ENCODE measurements around the gene MCU. TPM values are rescaled to one million over a fixed set of nuclear protein-coding genes. Genes with fewer than 3 reads are reported as not detected.
"Not testable (repeated sequence)": the region's sequence is repeated elsewhere in the genome, so short reads cannot be mapped to it uniquely, and the experiment has no call there.

MCU gene
- total and polyA plus RNA-seq, 2 of the 4 experiments (the other 2 are of a cell fraction): 36.2 to 36.7 TPM

GRCh38 chr10:72757732-72758131 lies 65.8 kb downstream of the MCU start:
- Histone ChIP-seq H3K27me3 (ENCODE audit: control insufficient read depth, insufficient read depth, low read length) (no peaks in the 10 kb centered on the region), H2BK5ac (ENCODE audit: low read depth, low read length, poor library complexity, severe bottlenecking) (no peak overlapping the region), H2AFZ (replicated peaks; ENCODE audit: low read length, poor library complexity) (no peak overlapping the region), H4K5ac (ENCODE audit: low read depth, low read length) (no peak overlapping the region), H2BK15ac (ENCODE audit: low read depth, low read length) (no peak overlapping the region), H3K4me1 (ENCODE audit: control insufficient read depth, insufficient read depth, low read length) (peaks cover 2% of the 10 kb centered on the region; the same call in 1 of the 2 replicates), H3K14ac (replicated peaks; ENCODE audit: low read depth, low read length) (0 out of 2 replicates have a peak overlapping the region, but pooled peaks have one; percentile 48), H3K4me3 (ENCODE audit: insufficient read depth, low read depth, low read length) (no peak overlapping the region), H3K27ac (ENCODE audit: insufficient read depth, low read length) (no peak overlapping the region), H3K79me1 (ENCODE audit: low read depth in 1 of 2, low read length in 2 of 2) (peaks cover 33 to 67% of the 10 kb centered on the region in 2 experiments), H4K8ac (ENCODE audit: low read depth in 2 of 2, low read length in 2 of 2) (no peak overlapping the region), H3K36me3 (ENCODE audit: control insufficient read depth, insufficient read depth, low read length) (no peaks in the 10 kb centered on the region), H3K18ac (ENCODE audit: low read depth, low read length) (no peak overlapping the region), H2AK9ac (replicated peaks; ENCODE audit: low read depth, low read length, poor library complexity) (no peak overlapping the region), H2BK120ac (ENCODE audit: low read depth, low read length) (no peak overlapping the region), H3K4me2 (ENCODE audit: low read depth, low read length) (no peak overlapping the region), H3K9me1 (ENCODE audit: insufficient read depth, low read length) (peaks cover 6% of the 10 kb centered on the region), H2BK20ac (ENCODE audit: low read depth, low read length) (no peak overlapping the region), H3K56ac (ENCODE audit: extremely low read depth, insufficient read depth, low read length) (no peak overlapping the region), H3K23ac (ENCODE audit: low read depth, low read length) (0 out of 2 replicates have a peak overlapping the region, but pooled peaks have one; percentile 24), H3K4ac (ENCODE audit: low read depth, low read length) (no peak overlapping the region), H3K9ac (ENCODE audit: low read depth, low read length) (no peak overlapping the region), H4K20me1 (ENCODE audit: insufficient read depth, low read length) (no peaks in the 10 kb centered on the region), H3K9me3 (ENCODE audit: control insufficient read depth, insufficient read depth, low read length) (no peaks in the 10 kb centered on the region), H4K91ac (ENCODE audit: insufficient read depth, low read depth, low read length) (no peak overlapping the region), H2AK5ac (ENCODE audit: low read depth, low read length) (no peak overlapping the region)
- ATAC-seq (ENCODE audit: low read depth) (no peak), DNase-seq (no peak)
- dilution Hi-C loops (cut with HindIII; ENCODE audit: low sequenced_read_pairs, unreplicated experiment): no loop called here
- TF ChIP-seq POLR2A (IDR thresholded peaks at IDR 0.05; ENCODE audit: low read depth, low read length): no peak
- no peak for TF ChIP-seq CEBPB (IDR thresholded peaks at IDR 0.05; ENCODE audit: low read depth, low read length)
- TF ChIP-seq MXI1 (IDR thresholded peaks at IDR 0.05; ENCODE audit: borderline replicate concordance, low read depth, low read length): no peak
- no peak for TF ChIP-seq SMC3 (IDR thresholded peaks at IDR 0.05; ENCODE audit: low read depth, low read length)
- TF ChIP-seq FOS (IDR thresholded peaks at IDR 0.05; ENCODE audit: low read depth, low read length): no peak
- no TSS peak for BruUV-seq (replicated peaks)
- in situ Hi-C loops (cut with MboI; ENCODE audit: low sequenced_read_pairs): no loop called here
- WGBS, 2 experiments (ENCODE audit: extremely low coverage in 2 of 2, insufficient read length in 1 of 2): 100% methylated on average over 1 of the region's 2 CpGs; no CpG with 5 or more reads in 1 of the 2 experiments
- POLR2A ChIA-PET (ENCODE audit: unreplicated experiment): interaction anchor here (0.6 kb wide), 1 partner anchor 297 kb away, joined by 4 read pairs; no protein-coding TSS in a partner anchor
- intact Hi-C loops (cut with micrococcal nuclease): no loop called here
- CTCF ChIA-PET: no interaction called here

GRCh38 chr10:72758930-72759329 lies 67.0 kb downstream of the MCU start:
- H3K9ac ChIP-seq (ENCODE audit: low read depth, low read length); H3K36me3 ChIP-seq (ENCODE audit: control insufficient read depth, insufficient read depth, low read length); H2AK5ac ChIP-seq (ENCODE audit: low read depth, low read length); H2BK20ac ChIP-seq (ENCODE audit: low read depth, low read length); H3K9me1 ChIP-seq (ENCODE audit: insufficient read depth, low read length); H3K4me3 ChIP-seq (ENCODE audit: insufficient read depth, low read depth, low read length); intact Hi-C loops (cut with micrococcal nuclease); DNase-seq; CTCF ChIA-PET; H3K4ac ChIP-seq (ENCODE audit: low read depth, low read length); H3K56ac ChIP-seq (ENCODE audit: extremely low read depth, insufficient read depth, low read length); in situ Hi-C loops (cut with MboI; ENCODE audit: low sequenced_read_pairs); H3K27ac ChIP-seq (ENCODE audit: insufficient read depth, low read length); H4K5ac ChIP-seq (ENCODE audit: low read depth, low read length); H2BK120ac ChIP-seq (ENCODE audit: low read depth, low read length); H3K27me3 ChIP-seq (ENCODE audit: control insufficient read depth, insufficient read depth, low read length); H3K23ac ChIP-seq (ENCODE audit: low read depth, low read length); H2AFZ ChIP-seq (replicated peaks; ENCODE audit: low read length, poor library complexity); POLR2A ChIA-PET (ENCODE audit: unreplicated experiment); H3K4me1 ChIP-seq (ENCODE audit: control insufficient read depth, insufficient read depth, low read length); H4K20me1 ChIP-seq (ENCODE audit: insufficient read depth, low read length); ATAC-seq (ENCODE audit: low read depth); H3K4me2 ChIP-seq (ENCODE audit: low read depth, low read length); H3K18ac ChIP-seq (ENCODE audit: low read depth, low read length); H3K14ac ChIP-seq (replicated peaks; ENCODE audit: low read depth, low read length); H4K91ac ChIP-seq (ENCODE audit: insufficient read depth, low read depth, low read length); BruUV-seq (replicated peaks); H2AK9ac ChIP-seq (replicated peaks; ENCODE audit: low read depth, low read length, poor library complexity); H2BK5ac ChIP-seq (ENCODE audit: low read depth, low read length, poor library complexity, severe bottlenecking); H2BK15ac ChIP-seq (ENCODE audit: low read depth, low read length); H4K8ac ChIP-seq (ENCODE audit: low read depth in 2 of 2, low read length in 2 of 2); H3K9me3 ChIP-seq (ENCODE audit: control insufficient read depth, insufficient read depth, low read length); dilution Hi-C loops (cut with HindIII; ENCODE audit: low sequenced_read_pairs, unreplicated experiment): not testable (repeated sequence)
- peaks cover 34 to 73% of the 10 kb centered on the region in 2 experiments for H3K79me1 ChIP-seq (ENCODE audit: low read depth in 1 of 2, low read length in 2 of 2)
- no CpG with 5 or more reads among the region's 10 CpGs for WGBS, 2 experiments (ENCODE audit: extremely low coverage in 2 of 2, insufficient read length in 1 of 2)

Measured in IMR-90 (cell line).